ENCODE measurements around the gene PPP2R2B. TPM values are rescaled to one million over a fixed set of nuclear protein-coding genes. Genes with fewer than 3 reads are reported as not detected.

PPP2R2B gene
- total and polyA plus RNA-seq, 2 of the 4 experiments (the other 2 are of a cell fraction), result not detected

- no CpG with 5 or more reads among the region's 6 CpGs for WGBS, 2 experiments (ENCODE audit: extremely low coverage in 2 of 2, insufficient read length in 1 of 2)
- CTCF ChIA-PET, result no interaction called here
Measured at GRCh38 chr5:146690880-146691355, 187.6 kb downstream of the PPP2R2B start.

More at GRCh38 chr5:146690880-146691355, 187.6 kb downstream of the PPP2R2B start:
- dilution Hi-C loops (cut with HindIII; ENCODE audit: low sequenced_read_pairs, unreplicated experiment), result no loop called here
- Histone ChIP-seq H3K9me3 (ENCODE audit: control insufficient read depth, insufficient read depth, low read length) (peaks cover 1% of the 10 kb centered on the region; the same call in 1 of the 2 replicates), H3K4me1 (ENCODE audit: control insufficient read depth, insufficient read depth, low read length) (no peaks in the 10 kb centered on the region), H3K14ac (replicated peaks; ENCODE audit: low read depth, low read length) (no peak overlapping the region), H3K9ac (ENCODE audit: low read depth, low read length) (no peak overlapping the region), H2AK9ac (replicated peaks; ENCODE audit: low read depth, low read length, poor library complexity) (no peak overlapping the region), H3K79me1 (ENCODE audit: low read depth in 1 of 2, low read length in 2 of 2) (no peaks in the 10 kb centered on the region), H4K8ac (ENCODE audit: low read depth in 2 of 2, low read length in 2 of 2) (no peak overlapping the region), H2AFZ (replicated peaks; ENCODE audit: low read length, poor library complexity) (no peak overlapping the region), H3K36me3 (ENCODE audit: control insufficient read depth, insufficient read depth, low read length) (no peaks in the 10 kb centered on the region), H3K4ac (ENCODE audit: low read depth, low read length) (no peak overlapping the region), H3K9me1 (ENCODE audit: insufficient read depth, low read length) (no peaks in the 10 kb centered on the region), H4K5ac (ENCODE audit: low read depth, low read length) (no peak overlapping the region), H3K18ac (ENCODE audit: low read depth, low read length) (no peak overlapping the region), H2AK5ac (ENCODE audit: low read depth, low read length) (no peak overlapping the region), H2BK20ac (ENCODE audit: low read depth, low read length) (no peak overlapping the region), H4K20me1 (ENCODE audit: insufficient read depth, low read length) (no peaks in the 10 kb centered on the region), H3K27me3 (ENCODE audit: control insufficient read depth, insufficient read depth, low read length) (no peaks in the 10 kb centered on the region; the same call in 1 of the 2 replicates), H3K27ac (ENCODE audit: insufficient read depth, low read length) (no peak overlapping the region), H2BK15ac (ENCODE audit: low read depth, low read length) (no peak overlapping the region), H3K56ac (ENCODE audit: extremely low read depth, insufficient read depth, low read length) (no peak overlapping the region), H2BK5ac (ENCODE audit: low read depth, low read length, poor library complexity, severe bottlenecking) (no peak overlapping the region), H4K91ac (ENCODE audit: insufficient read depth, low read depth, low read length) (no peak overlapping the region), H3K23ac (ENCODE audit: low read depth, low read length) (no peak overlapping the region), H3K4me2 (ENCODE audit: low read depth, low read length) (no peak overlapping the region), H3K4me3 (ENCODE audit: insufficient read depth, low read depth, low read length) (no peak overlapping the region), H2BK120ac (ENCODE audit: low read depth, low read length) (no peak overlapping the region)
- POLR2A ChIA-PET (ENCODE audit: unreplicated experiment), result no interaction called here
- intact Hi-C loops (cut with micrococcal nuclease), result no loop called here
- in situ Hi-C loops (cut with MboI; ENCODE audit: low sequenced_read_pairs), result no loop called here
- ATAC-seq (ENCODE audit: low read depth) (no peak), DNase-seq (no peak)
- no peak for TF ChIP-seq USF2 (IDR thresholded peaks at IDR 0.05; ENCODE audit: low read depth, low read length)
- TF ChIP-seq MAFK (IDR thresholded peaks at IDR 0.05; ENCODE audit: low read depth, low read length), result no peak
- no peak for TF ChIP-seq MXI1 (IDR thresholded peaks at IDR 0.05; ENCODE audit: borderline replicate concordance, low read depth, low read length)
- no peak for TF ChIP-seq RAD21 (IDR thresholded peaks at IDR 0.05; ENCODE audit: low read length)
- no peak for TF ChIP-seq RCOR1 (IDR thresholded peaks at IDR 0.05; ENCODE audit: insufficient replicate concordance, low read length)
- TF ChIP-seq BHLHE40 (IDR thresholded peaks at IDR 0.05; ENCODE audit: low read depth, low read length), result no peak
- TF ChIP-seq CHD1 (IDR thresholded peaks at IDR 0.05; ENCODE audit: low read depth, low read length), result no peak
- no peak for TF ChIP-seq CTCF (conservative IDR thresholded peaks at IDR 0.05; ENCODE audit: low read depth, low read length)
- TF ChIP-seq FOS (IDR thresholded peaks at IDR 0.05; ENCODE audit: low read depth, low read length), result no peak
- TF ChIP-seq NFE2L2 (IDR thresholded peaks at IDR 0.05; ENCODE audit: low read depth, low read length), result no peak
- TF ChIP-seq SMC3 (IDR thresholded peaks at IDR 0.05; ENCODE audit: low read depth, low read length), result no peak
- no peak for TF ChIP-seq ELK1 (IDR thresholded peaks at IDR 0.05; ENCODE audit: borderline replicate concordance, low read depth, low read length)
- no peak for TF ChIP-seq CEBPB (IDR thresholded peaks at IDR 0.05; ENCODE audit: low read depth, low read length)
- TF ChIP-seq MAZ (IDR thresholded peaks at IDR 0.05; ENCODE audit: borderline replicate concordance, low read depth, low read length), result no peak
- TF ChIP-seq POLR2A (IDR thresholded peaks at IDR 0.05; ENCODE audit: low read depth, low read length), result no peak
- TF ChIP-seq RFX5 (IDR thresholded peaks at IDR 0.05; ENCODE audit: low read depth, low read length), result no peak
- BruUV-seq (replicated peaks), result no TSS peak
